H1 (cell line): Measurements from ENCODE around the gene TDRD9. TPM values are rescaled to one million over a fixed set of nuclear protein-coding genes. Genes with fewer than 3 reads are reported as not detected.

Source experiments
- CHD7 ChIP-seq: fragments of 300-600 bp; sonication (generic); IDR thresholded peaks from 2 replicates; pipeline ENCODE4 v1.7.1; 2012; ENCODE audit warnings: low read length, moderate library complexity, mild to moderate bottlenecking, inconsistent platforms; ENCODE audit not compliant: insufficient replicate concordance
- KDM4A ChIP-seq: IDR thresholded peaks from one replicate; pipeline ENCODE4 v1.7.1; 2012; ENCODE audit warnings: low read depth, mild to moderate bottlenecking, moderate library complexity, low read length, inconsistent platforms; ENCODE audit not compliant: severe bottlenecking
- RXRA ChIP-seq: IDR thresholded peaks from 2 replicates; pipeline ENCODE4 v1.6.1; 2011; ENCODE audit warnings: low read depth, mild to moderate bottlenecking, low read length, moderate library complexity; ENCODE audit not compliant: insufficient read depth
- SAP30 ChIP-seq: fragments of 300-600 bp; sonication (generic); IDR thresholded peaks from 2 replicates; pipeline ENCODE4 v1.7.1; 2012; ENCODE audit warnings: low read length, moderate library complexity, mild to moderate bottlenecking, inconsistent platforms; ENCODE audit not compliant: insufficient read depth, insufficient replicate concordance
- polyA plus RNA-seq, 7 experiments: library from polyadenylated mRNA; depleted of rRNA in 3 of 7; stranded (reverse) in 5 of 7; unstranded in 2 of 7; fragments of >200 nt in 5 of 7; fragments of 200-250 nt in 2 of 7; gene quantifications; 1 replicate in 5 of 7; 2 replicates in 1 of 7; 4 replicates in 1 of 7; pipeline versions ENCODE4 v1.2.1 to v1.2.3, GENCODE V29; 2011 to 2013; ENCODE audit warnings: missing spikeins in 2 of 7, mixed read lengths in 2 of 7
- total RNA-seq: library from RNA; stranded (reverse); fragmentation: NEBNext Ultra II Directional; extraction: Animal tissue kit (Norgen Biotek cat#: 25700); gene quantifications from 2 replicates; pipeline ENCODE4 v1.2.1, GENCODE V29; 2021

TDRD9 gene
- total and polyA plus RNA-seq, 2 of the 8 experiments (the other 6 are each of a cell fraction or from before 2014, with no cell fraction given): not detected

- TF ChIP-seq CHD7: no peak
- TF ChIP-seq KDM4A: no peak
- TF ChIP-seq SAP30: no peak
- TF ChIP-seq RXRA: no peak
- TF ChIP-seq, all 59 proteins: peak for 0
These were observed 67.6 kb downstream of the TDRD9 start (continued) for GRCh38 chr14:103995876-103996275.
